H1 (cell line): ENCODE data around the gene BCAS1. TPM values are rescaled to one million over a fixed set of nuclear protein-coding genes. Genes with fewer than 3 reads are reported as not detected.

Experiments used
- CTCF ChIA-PET: fragments of 300-600 bp; sonication (Branson Sonifier 250); formaldehyde crosslinking; loops from one replicate; lab custom pipeline; 2021; ENCODE audit not compliant: partially characterized antibody; lab: Charles Lee
- POLR2A ChIA-PET: fragments of 300-600 bp; sonication (Branson Sonifier 250); formaldehyde crosslinking; loops from one replicate; lab custom pipeline; 2021; ENCODE audit warnings: inconsistent platforms; ENCODE audit not compliant: partially characterized antibody; lab: Charles Lee
- DNase-seq, 2 experiments: peaks; one replicate each; pipeline versions ENCODE4 v3.0.0 to v3.0.0-alpha.2; 2010 to 2022; ENCODE audit warnings: low spot score in 2 of 2, low read depth in 1 of 2, mixed read lengths in 1 of 2
- FAIRE-seq: peaks from 2 replicates; lab custom pipeline; 2011; peaks lifted over from hg19 to GRCh38; lab: Jason Lieb, UNC
- H2AFZ ChIP-seq: 2 replicates; pipeline ENCODE4 v1.8.1; 2012; ENCODE audit warnings: low read length, inconsistent platforms
- H2AK5ac ChIP-seq: 2 replicates; pipeline ENCODE4 v1.6.1; 2013; ENCODE audit warnings: low read depth, low read length
- H2BK120ac ChIP-seq: replicated peaks from 2 replicates; pipeline ENCODE3; 2013; ENCODE audit warnings: low read depth, low read length, inconsistent platforms
- H2BK12ac ChIP-seq: 2 replicates; pipeline ENCODE4 v1.6.1; 2013; ENCODE audit warnings: low read depth, low read length
- H2BK15ac ChIP-seq: 2 replicates; pipeline ENCODE4 v1.6.1; 2013; ENCODE audit warnings: low read length
- H2BK20ac ChIP-seq: 2 replicates; pipeline ENCODE4 v1.6.1; 2013; ENCODE audit warnings: low read length
- H2BK5ac ChIP-seq: 2 replicates; pipeline ENCODE4 v1.6.1; 2013; ENCODE audit warnings: low read depth, low read length
- H3K14ac ChIP-seq: 2 replicates; pipeline ENCODE4 v1.6.1; 2013; ENCODE audit warnings: inconsistent platforms; ENCODE audit not compliant: insufficient read length
- H3K18ac ChIP-seq: 2 replicates; pipeline ENCODE4 v1.6.1; 2013; ENCODE audit warnings: low read length; ENCODE audit errors: extremely low read depth
- H3K23ac ChIP-seq: 2 replicates; pipeline ENCODE4 v1.6.1; 2013; ENCODE audit warnings: inconsistent platforms; ENCODE audit not compliant: insufficient read length
- H3K23me2 ChIP-seq: 2 replicates; pipeline ENCODE4 v1.6.1; 2013; ENCODE audit warnings: low read depth, low read length
- H3K27ac ChIP-seq: 2 replicates; pipeline ENCODE4 v1.6.1; 2011; ENCODE audit warnings: low read depth, low read length, inconsistent platforms
- H3K27me3 ChIP-seq, 4 experiments: replicated peaks in 1 of 4; 1 replicate in 1 of 4; 2 replicates in 3 of 4; pipeline versions ENCODE4 v1.6.1 to v1.8.1; 2011 to 2013; ENCODE audit warnings: low read length in 3 of 4, mild to moderate bottlenecking in 3 of 4, inconsistent platforms in 2 of 4, mixed read lengths in 2 of 4, moderate library complexity in 1 of 4; ENCODE audit not compliant: control insufficient read depth in 3 of 4, insufficient read depth in 3 of 4; ENCODE audit errors: extremely low read depth in 1 of 4
- H3K36me3 ChIP-seq, 4 experiments: 2 replicates each; pipeline versions ENCODE4 v1.6.1 to v1.8.1; 2011 to 2013; ENCODE audit warnings: mild to moderate bottlenecking in 4 of 4, low read length in 3 of 4, moderate library complexity in 2 of 4, control low read depth in 1 of 4, inconsistent platforms in 1 of 4; ENCODE audit not compliant: insufficient read depth in 4 of 4, control insufficient read depth in 2 of 4
- H3K4ac ChIP-seq: replicated peaks from 2 replicates; pipeline ENCODE3; 2013; ENCODE audit warnings: low read length, low read depth, mixed read lengths, inconsistent platforms; ENCODE audit not compliant: insufficient read length
- H3K4me1 ChIP-seq, 4 experiments: replicated peaks in 1 of 4; 1 replicate in 1 of 4; 2 replicates in 3 of 4; pipeline versions ENCODE4 v1.6.1 to v1.8.1; 2011 to 2013; ENCODE audit warnings: low read length in 3 of 4, inconsistent platforms in 2 of 4, mixed read lengths in 1 of 4; ENCODE audit not compliant: insufficient read depth in 4 of 4, control insufficient read depth in 3 of 4
- H3K4me2 ChIP-seq, 2 experiments: 2 replicates each; pipeline versions ENCODE4 v1.6.1 to v1.8.1; 2011 to 2013; ENCODE audit warnings: low read depth in 2 of 2, low read length in 2 of 2, control low read depth in 1 of 2, inconsistent platforms in 1 of 2, mild to moderate bottlenecking in 1 of 2; ENCODE audit not compliant: insufficient read depth in 1 of 2
- H3K4me3 ChIP-seq, 4 experiments: fragments of 200-600, 300-600 bp in 1 of 4; sonication (generic), shearing (Covaris generic), sonication (Bioruptor Twin) in 1 of 4; 2 replicates each; pipeline versions ENCODE4 v1.5.1 to v1.8.1; 2011 to 2016; ENCODE audit warnings: low read length in 4 of 4, low read depth in 3 of 4, control low read depth in 2 of 4, inconsistent platforms in 2 of 4, mild to moderate bottlenecking in 2 of 4, mixed read lengths in 1 of 4, moderate library complexity in 1 of 4; ENCODE audit not compliant: insufficient read depth in 2 of 4; ENCODE audit errors: extremely low read depth in 1 of 4
- H3K56ac ChIP-seq: replicated peaks from 2 replicates; pipeline ENCODE3; 2013; ENCODE audit warnings: low read depth, mild to moderate bottlenecking, mixed read lengths, low read length, inconsistent platforms; ENCODE audit not compliant: insufficient read length
- H3K79me1 ChIP-seq: 2 replicates; pipeline ENCODE4 v1.6.1; 2013; ENCODE audit warnings: low read depth, low read length, control low read depth
- H3K79me2 ChIP-seq, 2 experiments: 2 replicates each; pipeline versions ENCODE4 v1.6.1 to v1.8.1; 2012 to 2013; ENCODE audit warnings: low read length in 2 of 2, mild to moderate bottlenecking in 2 of 2, inconsistent platforms in 1 of 2; ENCODE audit not compliant: insufficient read depth in 2 of 2, control insufficient read depth in 1 of 2
- H3K9ac ChIP-seq, 4 experiments: replicated peaks in 1 of 4; 1 replicate in 1 of 4; 2 replicates in 3 of 4; pipeline versions ENCODE4 v1.6.1 to v1.8.1; 2011 to 2013; ENCODE audit warnings: low read depth in 3 of 4, low read length in 3 of 4, control low read depth in 2 of 4, mild to moderate bottlenecking in 2 of 4, moderate library complexity in 2 of 4, inconsistent platforms in 1 of 4; ENCODE audit errors: extremely low read depth in 1 of 4
- H3K9me3 ChIP-seq, 2 experiments: 2 replicates each; pipeline versions ENCODE4 v1.6.1 to v1.8.1; 2012 to 2013; ENCODE audit warnings: mild to moderate bottlenecking in 2 of 2, moderate library complexity in 2 of 2, control low read depth in 1 of 2, inconsistent platforms in 1 of 2, low read depth in 1 of 2, low read length in 1 of 2, mixed read lengths in 1 of 2; ENCODE audit not compliant: insufficient read depth in 2 of 2
- H4K20me1 ChIP-seq, 2 experiments: replicated peaks in 1 of 2; 2 replicates each; pipeline versions ENCODE3 to v1.8.1; 2011 to 2013; ENCODE audit warnings: inconsistent platforms in 2 of 2, low read length in 2 of 2, mild to moderate bottlenecking in 1 of 2; ENCODE audit not compliant: insufficient read depth in 2 of 2, control insufficient read depth in 1 of 2
- H4K5ac ChIP-seq: 2 replicates; pipeline ENCODE4 v1.6.1; 2013; ENCODE audit warnings: low read length, low read depth, mixed read lengths, inconsistent platforms; ENCODE audit not compliant: insufficient read length
- H4K8ac ChIP-seq: 2 replicates; pipeline ENCODE4 v1.8.0; 2013; ENCODE audit warnings: mild to moderate bottlenecking, moderate library complexity, low read length, inconsistent platforms; ENCODE audit not compliant: insufficient read depth; ENCODE audit errors: extremely low read depth
- H4K91ac ChIP-seq: replicated peaks from 2 replicates; pipeline ENCODE3; 2013; ENCODE audit warnings: low read length, mixed read lengths, inconsistent platforms; ENCODE audit not compliant: insufficient read length
- ASH2L ChIP-seq: fragments of 200-600, 300-600 bp; sonication (generic); IDR thresholded peaks from one replicate; pipeline ENCODE4 v1.7.1; 2017; ENCODE audit warnings: low read length
- BCL11A ChIP-seq, 2 experiments: IDR thresholded peaks; one replicate each; pipeline ENCODE4 v1.6.1; 2011; ENCODE audit warnings: low read depth in 2 of 2, low read length in 2 of 2, mild to moderate bottlenecking in 2 of 2
- EZH2 ChIP-seq: fragments of 200-600 bp; sonication (generic); IDR thresholded peaks from 2 replicates; pipeline ENCODE4 v1.7.1; 2012; ENCODE audit warnings: low read depth, mild to moderate bottlenecking, moderate library complexity, low read length, inconsistent platforms; ENCODE audit not compliant: severe bottlenecking
- HDAC6 ChIP-seq: IDR thresholded peaks from one replicate; pipeline ENCODE4 v1.7.1; 2012; ENCODE audit warnings: low read depth, mild to moderate bottlenecking, inconsistent platforms, low read length, moderate library complexity
- POLR2A ChIP-seq, 2 experiments: IDR thresholded peaks; 1 replicate in 1 of 2; 2 replicates in 1 of 2; pipeline ENCODE4 v1.6.1; 2011; ENCODE audit warnings: low read depth in 2 of 2, low read length in 2 of 2, mild to moderate bottlenecking in 2 of 2; ENCODE audit errors: control extremely low read depth in 1 of 2
- TAF7 ChIP-seq: optimal IDR thresholded peaks from 2 replicates; pipeline ENCODE3; 2011; ENCODE audit warnings: low read depth, mild to moderate bottlenecking, inconsistent platforms, low read length, moderate library complexity, borderline replicate concordance
- TBP ChIP-seq: IDR thresholded peaks from 2 replicates; pipeline ENCODE4 v1.6.1; 2011; ENCODE audit warnings: low read depth, low read length, improper control_type of control experiment
- WGBS, 2 experiments: shearing (Covaris generic) in 1 of 2; methylation state at CpG; one replicate each; pipeline versions ENCODE4 v1.1.6 to v1.1.7; 2013 to 2015; ENCODE audit warnings: low lambda C conversion rate in 2 of 2, mixed read lengths in 2 of 2, inconsistent platforms in 1 of 2, low coverage in 1 of 2, missing lambda C conversion rate in 1 of 2; ENCODE audit not compliant: insufficient replicate concordance in 2 of 2, insufficient coverage in 1 of 2, insufficient read length in 1 of 2; ENCODE audit errors: extremely low coverage in 1 of 2, missing lambda C conversion rate in 1 of 2; 5-methylcytosine and 5-hydroxymethylcytosine counted together
- polyA plus RNA-seq, 7 experiments: library from polyadenylated mRNA; depleted of rRNA in 3 of 7; stranded (reverse) in 5 of 7; unstranded in 2 of 7; fragments of >200 nt in 5 of 7; fragments of 200-250 nt in 2 of 7; gene quantifications; 1 replicate in 5 of 7; 2 replicates in 1 of 7; 4 replicates in 1 of 7; pipeline versions ENCODE4 v1.2.1 to v1.2.3, GENCODE V29; 2011 to 2013; ENCODE audit warnings: missing spikeins in 2 of 7, mixed read lengths in 2 of 7
- total RNA-seq: library from RNA; stranded (reverse); fragmentation: NEBNext Ultra II Directional; extraction: Animal tissue kit (Norgen Biotek cat#: 25700); gene quantifications from 2 replicates; pipeline ENCODE4 v1.2.1, GENCODE V29; 2021

Gene BCAS1
- total and polyA plus RNA-seq, 2 of the 8 experiments (the other 6 are each of a cell fraction or from before 2014, with no cell fraction given): 0.06 to 0.19 TPM

GRCh38 chr20:54112221-54112884 is 42.0 kb upstream of the BCAS1 start:
- Histone ChIP-seq H2BK5ac (no peak overlapping the region), H2BK15ac (no peak overlapping the region), H3K56ac (no peak overlapping the region), H3K4me2 (no peak overlapping the region), H4K8ac (no peak overlapping the region), H2AFZ (no peak overlapping the region), H2BK120ac (no peak overlapping the region), H4K20me1 (no peaks in the 10 kb centered on the region), H3K18ac (no peak overlapping the region), H3K14ac (no peak overlapping the region), H4K5ac (no peak overlapping the region)
- WGBS, 2 experiments: 83% methylated on average over 4 of the region's 4 CpGs; no CpG with 5 or more reads in 1 of the 2 experiments
- DNase-seq: no peak
- TF ChIP-seq TAF7 (no peak), ASH2L (no peak), TBP (no peak), EZH2 (no peak), BCL11A (IDR thresholded peaks at IDR 0.05; ENCODE audit: low read depth in 2 of 2, low read length in 2 of 2) (no peak), POLR2A (IDR thresholded peaks at IDR 0.05; ENCODE audit: control extremely low read depth in 1 of 2, low read depth in 2 of 2, low read length in 2 of 2) (no peak), HDAC6 (no peak)
- TF ChIP-seq, all 59 proteins: peak for 0
- CTCF ChIA-PET: interaction anchor here (1.8 kb wide), 1 partner anchor 8 kb away, joined by 11 read pairs; no protein-coding TSS in a partner anchor
- H3K23ac ChIP-seq: no peak overlapping the region
- H4K91ac ChIP-seq: no peak overlapping the region
- H3K9ac ChIP-seq: no peak overlapping the region
- H3K36me3 ChIP-seq: no peaks in the 10 kb centered on the region
- no peak overlapping the region for H3K4ac ChIP-seq
- H3K79me2 ChIP-seq: no peaks in the 10 kb centered on the region
- H3K79me1 ChIP-seq: no peaks in the 10 kb centered on the region
- H3K4me3 ChIP-seq: no peak overlapping the region
- no peak for FAIRE-seq
- no peaks in the 10 kb centered on the region; the same call in 1 of the 2 replicates for H3K23me2 ChIP-seq
- POLR2A ChIA-PET: no interaction called here
- H2AK5ac ChIP-seq: no peak overlapping the region
- H3K27ac ChIP-seq: no peak overlapping the region
- no peaks in the 10 kb centered on the region for H3K4me1 ChIP-seq
- H2BK12ac ChIP-seq: no peak overlapping the region
- H3K9me3 ChIP-seq: no peaks in the 10 kb centered on the region
- H2BK20ac ChIP-seq: no peak overlapping the region
- H3K27me3 ChIP-seq: no peaks in the 10 kb centered on the region
